RKO (cell line): ENCODE measurements around the gene PRRX2.
"Not testable (repeated sequence)": the region's sequence is repeated elsewhere in the genome, so short reads cannot be mapped to it uniquely, and the experiment has no call there.

ENCODE experiments used
- DNase-seq: peaks from one replicate; pipeline ENCODE4 v3.0.0-alpha.2; 2016; ENCODE audit warnings: low spot score

The PRRX2 gene

DNA sequence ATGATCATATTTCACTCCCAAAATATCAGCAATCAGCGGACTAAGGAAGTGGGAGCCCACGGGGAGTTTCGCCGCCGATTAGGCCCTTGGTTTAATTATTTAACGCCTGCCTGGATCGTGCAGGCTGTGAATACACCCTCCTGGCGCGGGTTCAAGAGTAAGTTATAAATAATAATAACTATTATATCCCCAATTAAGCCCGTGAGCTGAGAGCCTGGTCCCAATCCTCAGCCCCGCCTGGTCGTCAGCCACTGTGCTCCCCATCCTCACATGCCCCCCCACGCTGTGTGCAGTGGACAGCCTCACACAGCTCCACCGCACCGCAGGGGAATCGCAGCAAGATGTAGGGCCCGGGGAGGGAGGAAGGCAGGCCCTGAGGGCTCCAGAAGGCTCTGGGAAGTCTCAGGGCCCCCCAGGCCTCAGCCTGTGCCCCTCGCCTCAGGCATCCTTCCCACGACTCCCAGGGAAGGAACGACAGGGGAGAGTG lies 10.8 kb upstream of the PRRX2 start:
- DNase-seq: no peak

DNA sequence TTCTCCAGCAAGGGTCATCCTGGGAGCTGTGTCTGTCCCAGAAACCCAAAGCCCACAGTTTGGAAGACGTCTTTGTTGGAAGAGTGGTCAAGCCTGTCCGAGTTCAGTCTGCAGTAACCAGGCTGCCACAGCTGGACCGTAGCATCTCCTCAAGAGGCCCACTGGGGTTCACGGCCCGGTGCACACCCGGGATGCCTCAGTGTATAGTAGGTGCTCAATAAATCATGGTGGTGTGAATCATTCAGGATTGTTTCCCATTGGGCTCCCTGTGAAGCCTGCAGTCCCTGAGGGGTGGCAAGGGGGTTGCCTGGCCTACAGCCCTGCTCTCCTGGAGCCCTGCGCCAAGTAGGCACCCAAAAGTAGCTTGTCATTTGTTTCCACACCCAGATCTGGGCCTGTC lies 10.3 kb upstream of the PRRX2 start:
- no peak for DNase-seq

DNA sequence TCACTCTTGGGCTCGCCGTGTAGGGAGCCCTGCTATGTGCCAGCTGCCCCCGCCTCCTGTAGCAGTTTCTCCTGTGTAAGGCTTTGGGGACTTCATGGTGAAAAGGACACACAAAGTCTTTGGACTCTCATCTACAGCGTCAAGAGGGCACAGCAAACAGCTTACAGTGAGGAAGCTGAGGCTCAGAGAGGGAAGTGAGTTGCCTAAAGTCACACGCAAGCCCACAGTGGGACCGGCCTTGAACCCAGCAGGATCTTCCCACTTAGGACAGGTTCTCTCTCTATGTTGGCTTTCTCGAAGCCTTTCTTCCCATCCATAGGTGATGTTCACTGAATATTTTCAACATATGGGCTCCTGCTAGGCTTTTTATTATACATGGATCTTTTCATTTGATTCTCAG lies 9.8 kb upstream of the PRRX2 start:
- no peak for DNase-seq

DNA sequence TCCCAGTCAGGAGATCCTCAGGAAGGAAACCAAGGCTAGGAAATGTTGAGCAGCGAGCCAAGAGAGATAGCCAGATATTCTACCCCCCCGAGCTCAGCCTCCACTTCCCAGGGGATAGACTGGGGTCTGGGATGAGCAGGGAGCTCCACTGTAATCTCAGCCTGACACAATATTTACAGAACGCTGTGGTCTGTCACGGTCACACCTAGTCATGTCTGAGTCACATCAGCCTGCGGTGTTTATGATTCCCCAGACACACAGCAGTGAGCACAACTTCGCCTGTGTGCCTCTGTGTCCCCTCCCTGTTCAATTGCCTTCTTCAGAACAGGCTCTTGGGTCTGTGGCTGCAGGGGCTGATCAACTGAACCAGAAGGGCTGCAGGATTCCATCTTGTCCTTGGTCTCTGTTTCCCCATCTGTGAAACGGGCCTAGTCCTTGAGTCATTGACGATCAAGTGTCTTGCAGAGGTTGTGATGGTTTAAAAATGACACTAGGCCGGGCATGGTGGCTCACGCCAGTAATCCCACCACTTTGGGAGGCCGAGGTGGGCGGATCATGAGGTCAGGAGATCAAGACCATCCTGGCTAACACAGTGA lies 8.6 kb upstream of the PRRX2 start:
- DNase-seq: peak; percentile 76

DNA sequence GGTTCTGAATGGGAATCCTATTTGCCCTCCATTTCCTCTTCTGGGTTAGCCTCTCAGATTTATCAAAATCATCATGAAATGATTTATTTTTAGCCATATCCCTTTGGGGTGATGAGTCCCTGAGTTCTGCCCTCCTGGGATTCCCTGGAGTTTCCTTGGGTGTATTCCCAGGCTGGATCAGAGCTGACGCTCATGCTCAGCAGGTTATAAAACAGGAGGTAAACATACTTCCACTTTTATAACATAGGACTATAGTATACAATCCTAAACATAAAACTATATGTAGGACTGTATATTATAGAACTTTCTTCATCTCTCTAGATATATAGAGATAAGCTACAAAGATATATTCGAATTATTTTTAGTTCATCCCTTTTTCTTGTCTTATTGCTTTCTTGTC lies 4.4 kb upstream of the PRRX2 start:
- DNase-seq: no peak

DNA sequence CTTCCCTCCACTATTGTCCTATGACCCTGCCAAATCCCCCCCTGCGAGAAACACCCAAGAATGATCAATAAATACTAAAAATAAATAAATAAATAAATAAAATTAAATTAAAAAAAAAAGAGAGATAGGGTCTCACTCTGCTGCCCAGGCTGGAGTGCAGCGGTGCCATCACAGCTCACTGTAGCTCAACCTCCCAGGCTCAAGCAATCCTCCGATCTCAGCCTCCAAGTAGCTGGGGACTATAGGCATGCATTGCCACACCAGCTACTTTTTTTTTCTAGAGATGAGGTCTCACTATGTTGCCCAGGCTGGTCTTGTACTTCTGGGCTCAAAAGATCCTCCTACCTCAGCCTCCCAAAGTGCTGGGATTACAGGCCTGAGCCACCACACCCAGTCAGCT lies 3.2 kb upstream of the PRRX2 start:
- DNase-seq: not testable (repeated sequence)

DNA sequence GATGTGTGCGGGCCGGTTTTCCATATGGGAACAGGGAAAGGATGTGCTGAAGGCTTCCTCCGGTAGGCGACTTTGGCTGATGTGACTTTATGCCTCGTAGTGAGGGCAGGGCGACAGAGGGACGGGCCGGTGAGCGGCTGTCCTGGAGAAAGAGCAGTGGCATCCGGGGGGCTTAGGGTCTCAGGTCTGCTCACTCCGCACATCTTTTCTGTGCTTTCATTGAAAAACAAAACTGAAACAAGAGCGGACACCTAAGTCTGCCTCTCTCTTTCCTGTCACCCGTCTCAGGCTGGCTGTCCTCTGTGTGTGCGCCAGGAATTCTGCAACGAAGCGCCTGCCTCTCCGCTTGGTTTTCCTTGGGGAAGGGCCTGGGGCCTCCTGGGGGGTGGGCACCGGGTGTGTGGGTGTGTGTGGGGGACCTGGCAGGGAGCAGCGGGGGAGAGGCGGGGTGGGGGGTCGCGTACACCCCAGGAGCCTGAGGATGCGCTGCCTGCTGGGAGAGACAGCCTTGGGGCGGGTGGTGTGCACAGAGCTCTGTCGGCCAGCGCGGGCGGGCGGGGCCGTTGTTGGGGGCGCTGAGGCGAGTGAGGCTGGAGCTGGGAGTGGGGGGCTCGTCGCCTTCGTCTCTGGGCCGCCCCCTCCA lies 580 bp upstream of the PRRX2 start:
- no peak for DNase-seq

DNA sequence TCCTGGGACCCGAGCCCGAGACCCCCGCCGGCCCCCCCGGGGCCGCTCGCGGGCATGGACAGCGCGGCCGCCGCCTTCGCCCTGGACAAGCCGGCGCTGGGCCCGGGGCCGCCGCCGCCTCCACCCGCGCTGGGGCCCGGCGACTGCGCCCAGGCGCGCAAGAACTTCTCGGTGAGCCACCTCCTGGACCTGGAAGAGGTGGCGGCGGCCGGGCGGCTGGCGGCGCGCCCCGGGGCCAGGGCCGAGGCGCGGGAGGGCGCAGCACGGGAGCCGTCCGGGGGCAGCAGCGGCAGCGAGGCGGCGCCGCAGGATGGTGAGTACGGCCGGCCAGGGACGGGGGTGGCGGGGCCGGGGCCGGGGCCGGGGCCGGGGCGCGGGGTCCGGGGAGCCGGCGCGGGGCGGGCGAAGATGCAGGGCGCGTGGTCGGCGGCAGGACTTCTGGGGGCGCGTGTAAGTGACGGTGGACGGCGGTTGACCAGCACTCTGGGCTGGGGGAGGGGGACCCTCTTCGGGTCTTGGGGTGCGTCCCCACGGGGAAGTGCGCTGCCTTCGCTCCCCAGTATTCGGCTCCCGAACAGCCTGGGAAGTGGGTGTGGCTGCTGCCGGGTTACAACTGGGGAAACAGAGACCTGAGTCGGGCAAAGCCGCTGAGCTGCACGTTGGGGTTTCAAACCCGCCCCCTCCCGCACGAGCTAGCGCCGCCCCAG lies 520 bp downstream of the PRRX2 start:
- no peak for DNase-seq

DNA sequence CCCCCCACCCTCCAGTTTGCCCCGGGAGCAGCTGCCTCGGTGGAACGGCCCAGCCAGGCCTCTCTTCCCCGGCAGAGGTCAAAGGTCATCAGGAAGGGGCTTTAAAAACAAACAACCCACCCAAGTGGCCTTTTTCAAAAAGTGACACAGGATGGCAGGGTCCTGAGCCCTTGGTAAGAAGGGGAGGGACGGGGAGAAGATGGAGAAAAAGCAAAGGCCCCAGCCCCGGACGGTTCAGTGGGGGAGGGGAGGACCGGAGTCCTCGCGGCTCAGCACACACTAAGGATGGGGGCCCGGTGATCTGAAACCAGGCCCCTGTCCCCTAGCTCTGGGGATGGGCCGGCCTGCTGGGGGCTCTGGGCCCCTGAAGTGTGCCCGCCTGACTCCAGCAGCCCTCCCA lies 1.1 kb downstream of the PRRX2 start:
- no peak for DNase-seq

DNA sequence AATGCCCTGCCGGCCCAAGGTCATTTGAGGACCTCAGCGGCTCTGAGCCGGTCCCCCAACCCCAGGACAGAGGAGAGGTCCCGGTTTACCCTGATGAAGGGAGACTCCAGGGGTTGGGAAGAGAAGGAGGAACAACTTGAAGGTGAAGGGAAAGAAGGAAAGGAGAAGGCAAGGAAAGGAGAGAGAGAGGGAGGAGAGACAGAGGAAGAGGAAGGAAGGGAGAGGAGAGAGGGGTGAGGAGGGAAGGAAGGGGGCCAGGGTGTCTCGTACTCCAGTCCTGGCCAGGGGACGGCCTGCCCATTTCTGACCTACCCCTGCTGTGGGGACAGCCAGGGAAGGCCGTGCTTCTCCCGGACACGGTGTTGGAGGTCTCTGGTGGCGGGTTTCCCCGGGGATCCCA lies 1.9 kb downstream of the PRRX2 start:
- no peak for DNase-seq

DNA sequence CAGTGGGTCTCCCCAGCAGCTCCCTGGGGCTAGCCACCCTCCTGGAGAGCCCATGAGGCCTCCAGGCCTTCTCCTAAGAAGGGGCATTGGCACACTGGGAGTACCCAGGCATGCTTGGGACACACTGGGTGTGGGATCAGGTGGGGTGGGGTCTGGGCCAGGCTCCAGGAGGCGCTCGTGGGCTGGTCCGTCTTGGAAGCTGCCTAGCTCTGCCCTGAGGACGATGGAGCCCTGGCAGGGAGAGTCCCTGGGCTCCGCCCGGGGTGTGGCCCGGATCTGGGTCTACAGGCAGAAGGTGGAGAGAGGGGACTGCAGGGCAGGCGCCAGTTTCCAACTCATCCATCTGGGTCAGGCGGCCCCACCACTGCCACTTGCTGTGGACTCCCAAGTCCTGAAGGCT lies 2.4 kb downstream of the PRRX2 start:
- no peak for DNase-seq

DNA sequence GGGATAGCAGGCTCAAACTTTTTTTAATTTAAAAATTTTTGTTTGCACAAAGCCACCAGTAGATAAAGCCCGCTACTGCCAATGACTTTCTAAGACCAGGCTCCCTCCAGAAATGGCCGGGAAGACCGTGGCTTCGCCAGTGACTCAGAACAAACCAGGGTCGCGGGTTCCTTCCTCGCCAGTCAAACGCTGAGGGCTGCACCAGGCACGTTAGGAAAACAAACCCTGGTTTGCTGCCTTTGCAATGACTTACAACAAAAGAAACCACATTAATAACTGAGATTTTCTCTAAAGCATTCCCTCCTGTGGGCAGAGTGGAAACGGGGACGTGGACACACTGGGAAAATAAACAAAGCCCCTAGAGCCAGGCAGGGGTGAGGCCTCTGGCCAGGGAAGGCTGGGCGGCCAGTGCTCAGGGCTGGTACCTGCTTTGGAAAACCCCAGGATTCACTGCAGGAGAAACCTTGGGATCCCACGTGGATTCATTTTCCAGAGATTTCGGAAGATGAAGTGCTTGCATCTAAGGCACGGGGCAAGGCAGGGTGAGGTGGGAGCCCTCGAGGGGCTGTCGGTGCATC lies 3.8 kb downstream of the PRRX2 start:
- no peak for DNase-seq

DNA sequence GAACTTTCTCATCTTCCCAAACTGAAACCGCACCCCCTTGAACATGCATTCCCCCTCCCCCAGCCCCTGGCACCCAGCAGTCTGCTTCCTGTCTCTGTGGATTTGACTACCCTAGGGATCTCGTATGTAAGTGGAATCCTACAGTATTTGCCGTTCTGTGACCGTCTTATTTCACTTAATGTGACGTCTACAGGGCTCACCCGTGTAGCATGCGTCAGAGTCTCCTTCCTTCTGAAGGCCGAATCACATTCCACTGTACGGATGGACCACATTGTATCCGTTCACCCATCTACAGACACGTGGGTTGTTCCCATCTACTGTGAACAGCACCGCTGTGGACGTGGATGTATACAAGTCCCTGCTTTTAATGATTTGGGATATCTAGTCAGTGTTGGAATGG lies 4.5 kb downstream of the PRRX2 start:
- no peak for DNase-seq

DNA sequence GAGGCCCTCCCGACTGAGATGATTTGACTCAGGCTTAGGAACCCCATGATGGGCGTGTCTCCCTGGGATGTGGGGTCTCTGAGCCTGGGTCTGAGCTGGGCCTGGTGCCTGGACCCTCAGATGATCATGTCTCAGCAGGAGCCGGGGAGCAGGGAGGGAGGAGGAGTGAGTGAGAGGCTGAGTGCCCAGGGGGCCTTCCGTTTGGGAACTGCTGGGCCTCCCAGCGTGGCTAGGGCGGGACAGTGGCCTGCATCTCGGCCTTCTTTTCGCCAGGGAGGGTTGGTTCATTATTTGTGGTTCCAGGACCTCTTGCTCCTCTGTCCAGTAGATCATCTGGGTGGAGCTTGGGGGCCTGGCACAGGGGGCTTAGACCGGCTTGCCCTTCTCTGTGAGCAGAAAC lies 5.6 kb downstream of the PRRX2 start:
- DNase-seq: no peak

DNA sequence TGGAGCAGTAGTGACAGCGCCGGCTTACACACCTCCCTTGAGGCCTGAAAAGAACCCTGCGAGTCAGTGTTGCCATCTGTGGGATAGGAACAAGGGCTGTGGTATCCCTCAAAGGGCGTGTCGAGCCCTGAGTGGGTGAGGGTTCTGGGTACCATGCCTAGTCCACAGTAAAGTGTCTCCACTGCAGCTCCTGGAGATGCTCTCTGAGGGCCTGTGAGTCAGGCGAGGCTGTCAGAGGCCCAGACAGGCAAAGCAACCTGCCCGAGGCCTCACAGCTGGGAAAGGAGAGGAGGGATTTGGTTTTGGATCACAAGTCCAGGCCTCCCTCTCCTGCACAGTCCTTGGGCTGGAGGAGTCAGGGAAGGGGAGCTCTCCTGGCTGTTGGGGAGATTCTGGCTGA lies 6.1 kb downstream of the PRRX2 start:
- DNase-seq: no peak

DNA sequence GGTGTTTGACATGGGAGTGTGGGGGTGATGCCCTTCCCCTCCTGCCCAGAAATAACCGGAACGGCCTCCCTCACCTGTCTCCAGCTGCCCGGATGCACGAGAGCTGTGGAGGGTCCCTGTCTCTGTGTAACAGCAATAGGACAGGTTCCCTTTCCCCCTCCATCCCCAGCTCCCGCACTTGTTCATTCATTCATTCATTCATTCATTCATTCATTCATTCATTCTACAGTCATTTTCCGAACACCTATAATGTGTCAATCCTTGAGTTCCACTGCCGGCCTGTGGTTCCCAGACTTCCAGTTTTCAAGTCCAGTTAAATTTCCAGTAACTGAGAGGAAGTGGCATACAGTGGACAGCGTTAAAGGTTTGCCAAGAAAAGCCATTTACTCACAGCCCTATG lies 7.3 kb downstream of the PRRX2 start:
- DNase-seq: no peak

DNA sequence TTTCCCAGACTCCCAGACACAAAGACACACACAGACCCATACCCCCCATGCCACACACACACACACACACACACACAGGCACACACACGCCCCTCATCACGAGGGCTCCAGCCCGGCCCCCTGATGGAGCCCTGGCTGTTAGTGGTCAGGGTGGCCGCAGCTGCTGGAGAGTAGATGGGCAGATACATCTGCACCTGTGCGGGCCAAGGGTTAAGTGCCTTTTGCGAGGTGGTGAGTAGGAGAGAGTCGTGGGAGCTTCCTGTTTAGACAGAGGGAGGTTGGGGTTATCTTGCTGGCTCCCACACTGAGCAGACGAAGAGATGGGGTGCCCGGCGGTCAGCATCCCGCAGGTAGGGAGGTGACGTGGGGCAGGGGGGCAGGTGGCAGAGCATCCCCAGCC lies 8.2 kb downstream of the PRRX2 start:
- DNase-seq: no peak

DNA sequence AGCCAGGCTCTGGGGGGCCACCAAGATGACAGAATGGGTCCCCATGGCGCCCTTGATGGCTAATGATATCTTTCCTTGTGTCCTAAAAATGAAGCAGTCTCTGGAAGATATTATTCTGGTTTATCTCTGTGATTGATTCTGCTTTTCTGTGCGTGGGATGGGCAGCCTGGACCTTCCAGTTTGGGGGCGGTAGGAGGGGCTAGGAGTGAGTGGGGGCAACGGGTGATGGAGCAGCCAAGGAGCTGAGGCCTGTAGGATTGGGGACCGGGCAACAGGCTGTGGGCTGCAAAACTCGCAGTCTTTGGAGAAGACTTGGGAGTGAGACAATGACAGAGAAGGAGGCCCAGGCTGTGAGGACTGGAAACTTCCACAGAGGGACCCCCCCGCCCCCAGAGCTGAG lies 8.8 kb downstream of the PRRX2 start:
- no peak for DNase-seq

DNA sequence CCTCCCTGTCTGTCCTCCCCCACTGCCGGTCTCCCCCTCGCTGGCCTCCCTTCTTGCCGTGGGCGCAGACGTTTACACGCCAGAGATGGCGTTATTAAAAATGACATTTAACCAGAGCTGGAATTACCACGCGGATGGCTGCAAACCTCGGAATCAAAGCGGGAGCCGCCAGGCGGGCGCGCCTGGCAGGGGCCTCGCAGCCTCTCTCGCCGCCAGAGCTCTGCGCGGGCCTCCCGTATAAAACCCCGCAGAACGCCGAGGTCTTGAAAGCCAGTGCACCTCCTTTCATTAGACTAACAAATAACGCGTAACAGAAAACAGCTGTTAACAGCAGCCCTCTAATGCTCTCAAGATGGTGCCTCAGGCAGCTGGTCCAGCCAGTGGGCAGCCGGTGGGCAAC lies 10.2 kb downstream of the PRRX2 start:
- DNase-seq: no peak

DNA sequence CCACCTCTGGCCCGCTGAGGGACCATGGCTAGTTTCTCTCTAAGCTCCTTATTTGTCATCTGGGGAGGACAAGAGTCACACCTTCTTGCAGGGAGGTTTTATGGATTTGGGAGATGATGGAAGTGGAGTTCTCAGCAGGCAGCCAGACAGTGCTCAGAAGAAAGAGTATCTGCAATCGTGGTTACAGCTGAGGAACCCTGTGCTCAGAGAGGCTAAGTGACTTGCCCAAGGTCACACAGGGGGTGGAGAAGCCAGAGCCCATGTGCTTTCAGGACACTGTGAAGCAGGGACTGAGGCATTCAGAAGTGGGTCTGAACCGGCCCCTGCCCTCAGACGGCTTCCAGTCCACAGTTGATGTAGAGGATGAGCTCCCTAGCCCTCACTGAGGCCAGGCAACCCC lies 10.8 kb downstream of the PRRX2 start:
- DNase-seq: no peak

DNA sequence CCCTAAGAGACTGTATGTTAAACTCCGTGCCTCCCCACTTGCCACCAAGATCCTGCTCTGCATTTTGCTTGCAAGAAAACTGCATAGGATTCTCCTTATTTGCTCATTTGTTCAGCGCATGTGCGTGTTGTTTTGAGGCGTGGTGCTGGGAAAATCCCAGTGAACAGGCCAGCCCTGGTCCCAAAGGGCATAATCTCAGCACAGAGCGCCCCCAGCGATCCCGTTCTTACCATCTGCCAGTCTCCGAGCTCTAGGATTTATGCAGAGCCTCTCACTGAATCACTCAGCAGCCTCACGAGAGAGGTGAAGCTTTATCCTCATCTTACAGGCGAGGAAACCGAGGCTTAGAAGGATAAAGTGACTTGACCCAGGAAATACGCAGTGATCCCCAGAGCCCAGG lies 11.5 kb downstream of the PRRX2 start:
- DNase-seq: no peak

DNA sequence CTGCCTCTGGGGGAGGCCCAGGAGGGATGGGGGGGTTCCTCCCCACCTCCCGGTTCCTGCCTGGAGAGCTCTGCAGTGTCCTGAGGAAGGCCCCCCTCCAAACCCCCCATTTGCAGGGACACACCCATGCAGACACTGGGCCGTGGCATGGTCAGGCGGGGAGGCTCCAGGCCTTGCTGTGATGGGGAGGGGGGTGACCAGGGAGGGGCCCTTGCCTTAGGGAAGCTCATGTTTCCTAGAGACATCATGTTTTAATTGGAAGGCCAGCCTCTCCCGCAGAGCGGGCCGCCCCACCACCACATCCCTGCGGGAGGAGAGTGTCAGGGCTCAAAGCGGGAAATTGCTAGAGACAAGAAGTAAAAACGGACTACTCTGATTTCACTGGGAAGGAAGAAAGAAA lies 12.0 kb downstream of the PRRX2 start:
- no peak for DNase-seq

DNA sequence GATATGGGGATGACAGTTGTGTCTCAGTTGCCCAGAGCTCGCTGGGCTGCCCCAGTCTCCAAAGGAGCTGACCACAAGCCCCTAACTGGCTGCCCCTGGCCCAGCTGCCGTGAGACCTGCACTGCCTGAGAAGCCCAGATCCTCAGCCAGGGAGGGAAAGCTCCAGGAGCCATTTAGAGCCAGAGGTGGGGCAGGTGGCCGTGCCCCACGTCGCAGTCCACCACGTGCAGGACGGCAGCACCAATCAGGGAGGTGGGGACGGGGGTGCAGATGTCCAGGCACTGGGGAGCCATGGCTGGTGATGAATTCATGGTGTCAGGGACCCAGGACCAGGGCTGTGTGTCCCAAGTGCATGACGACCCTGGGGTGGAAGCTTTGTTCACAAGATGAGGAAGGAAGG lies 13.4 kb downstream of the PRRX2 start:
- no peak for DNase-seq
